GM12872 (cell line): Measurements from ENCODE around the gene FMN1.

Experiments
- CTCF ChIP-seq: IDR thresholded peaks from 3 replicates; pipeline ENCODE4 v1.5.1; 2011; ENCODE audit warnings: low read depth, mild to moderate bottlenecking, low read length, moderate library complexity; ENCODE audit not compliant: insufficient read depth

FMN1 gene

GRCh38 chr15:32818758-32819447, 375.6 kb downstream of the FMN1 start:
- no peak for TF ChIP-seq CTCF

GRCh38 chr15:32817577-32817976, 376.9 kb downstream of the FMN1 start:
- no peak for TF ChIP-seq CTCF

- no peak for TF ChIP-seq CTCF
Observed at GRCh38 chr15:32807331-32807730, 387.2 kb downstream of the FMN1 start.

- TF ChIP-seq CTCF: no peak
Observed at GRCh38 chr15:32803631-32804030, 390.9 kb downstream of the FMN1 start.

- TF ChIP-seq CTCF: no peak
Observed at GRCh38 chr15:32802286-32802936, 392.1 kb downstream of the FMN1 start.

GRCh38 chr15:32799936-32800535, 394.5 kb downstream of the FMN1 start:
- TF ChIP-seq CTCF: no peak

GRCh38 chr15:32796856-32797255, 397.7 kb downstream of the FMN1 start:
- no peak for TF ChIP-seq CTCF
